K562 (cell line): ENCODE results near the gene DYRK4. TPM values are rescaled to one million over a fixed set of nuclear protein-coding genes. Genes with fewer than 3 reads are reported as not detected.

Experiments
- E2F3 ChIP-seq: fragments of 250-450 bp; sonication (Bioruptor Pico); IDR thresholded peaks from 2 replicates; pipeline ENCODE4 v1.4.0; 2020; ENCODE audit warnings: mild to moderate bottlenecking
- ELF2 ChIP-seq: fragments of 250-450 bp; sonication (Bioruptor Pico); IDR thresholded peaks from 2 replicates; pipeline ENCODE4 v1.5.0; 2021; ENCODE audit warnings: mild to moderate bottlenecking
- MIER1 ChIP-seq: fragments of 450-650 bp; IDR thresholded peaks from 2 replicates; pipeline ENCODE4 v1.6.1; 2016; ENCODE audit warnings: antibody characterized with exemption, mild to moderate bottlenecking, low read depth
- MXI1 ChIP-seq: IDR thresholded peaks from 2 replicates; pipeline ENCODE4 v1.6.1; 2011; ENCODE audit warnings: low read depth, mild to moderate bottlenecking, improper control_type of control experiment, low read length
- POLR2G ChIP-seq: fragments of 200-400 bp; formaldehyde crosslinking; IDR thresholded peaks from 2 replicates; pipeline ENCODE4 v1.6.1; 2017; ENCODE audit warnings: low read depth, mild to moderate bottlenecking, antibody characterized with exemption, low read length, moderate library complexity
- RBM22 ChIP-seq: fragments of 200-400 bp; formaldehyde crosslinking; IDR thresholded peaks from 2 replicates; pipeline ENCODE4 v1.6.1; 2018; ENCODE audit warnings: low read length, low read depth; ENCODE audit not compliant: poor library complexity, severe bottlenecking
- SMAD3 ChIP-seq: fragments of 450-650 bp; formaldehyde crosslinking; conservative IDR thresholded peaks from 2 replicates; pipeline ENCODE4 v1.4.0; 2020; ENCODE audit warnings: mild to moderate bottlenecking
- ZBTB40 ChIP-seq, 2 experiments: fragments of 450-650 bp in 1 of 2; sonication (generic) in 1 of 2; formaldehyde crosslinking in 1 of 2; IDR thresholded peaks; 2 replicates each; pipeline versions ENCODE4 v1.7.1 to v1.9.0; 2016 to 2022; ENCODE audit warnings: inconsistent platforms in 1 of 2, mild to moderate bottlenecking in 1 of 2, missing genetic modification reagents in 1 of 2
- ZNF146 ChIP-seq: IDR thresholded peaks from one replicate; pipeline ENCODE4 v1.6.1; 2018; ENCODE audit warnings: missing compliant biosample characterization; ENCODE audit not compliant: unreplicated experiment
- ZNF217 ChIP-seq: sonication (generic); formaldehyde crosslinking; IDR thresholded peaks from 2 replicates; pipeline ENCODE4 v1.8.0; 2022; ENCODE audit warnings: mild to moderate bottlenecking, missing genetic modification reagents
- ZNF395 ChIP-seq: fragments of 200-800 bp; sonication (Bioruptor generic); IDR thresholded peaks from 2 replicates; pipeline ENCODE4 v1.6.1; 2017; ENCODE audit warnings: missing genetic modification characterization, missing compliant biosample characterization
- ZNF589 ChIP-seq: fragments of 200-800 bp; sonication (Bioruptor generic); IDR thresholded peaks from 2 replicates; pipeline ENCODE4 v1.6.1; 2016; ENCODE audit warnings: low read depth, missing genetic modification characterization, missing compliant biosample characterization
- ZNF668 ChIP-seq: fragments of 250-450 bp; sonication (Bioruptor Pico); IDR thresholded peaks from 2 replicates; pipeline ENCODE4 v1.8.0; 2022; ENCODE audit warnings: mild to moderate bottlenecking, inconsistent platforms
- polyA plus RNA-seq, 8 experiments: library from polyadenylated mRNA; depleted of rRNA in 4 of 8; stranded (reverse) in 5 of 8; unstranded in 3 of 8; fragments of >200 nt; fragmentation: Nextera tagmentation in 2 of 8; fragmentation: Illumina TruSeq in 1 of 8; extraction: Ambion mirVana in 2 of 8; extraction: Trizol in 1 of 8; gene quantifications; 2 replicates each; pipeline versions ENCODE4 v1.2.1 to v1.2.3, GENCODE V29; 2011 to 2014; ENCODE audit warnings: inconsistent platforms in 1 of 8, missing spikeins in 1 of 8
- total RNA-seq, 7 experiments: library from RNA; depleted of rRNA in 6 of 7; stranded (reverse); fragments of >200 nt in 6 of 7; fragmentation: Illumina TruSeq in 2 of 7; extraction: Trizol in 2 of 7; gene quantifications; 2 replicates each; pipeline versions ENCODE4 v1.2.1 to v1.2.3, GENCODE V29; 2011 to 2021; ENCODE audit warnings: low replicate concordance in 1 of 7

Gene DYRK4
- total and polyA plus RNA-seq, 9 of the 15 experiments (the other 6 are each of a cell fraction or from before 2014, with no cell fraction given): 13.4 to 37.4 (median 22.2) TPM

GRCh38 chr12:4538207-4539160 lies 23.5 kb upstream of the DYRK4 start, which contains the start of gene RAD51AP1 (continued):
- no peak for TF ChIP-seq ZNF146 (CRISPR knock-in tag)
- TF ChIP-seq ZNF668 (CRISPR knock-in tag): no peak
- peak; percentile 60 for TF ChIP-seq POLR2G
- peak; percentile 48; the same call in 1 of the 2 replicates for TF ChIP-seq SMAD3
- no peak for TF ChIP-seq ZNF589 (CRISPR knock-in tag)
- peak; percentile 39; the same call in 1 of the 2 replicates for TF ChIP-seq MIER1
- no peak for TF ChIP-seq RBM22
- no peak for TF ChIP-seq ZNF217 (CRISPR knock-in tag)
- peak; percentile 89 for TF ChIP-seq ZNF395 (CRISPR knock-in tag)
- TF ChIP-seq ELF2: peak; percentile 79
- peak; percentile 96 for TF ChIP-seq ZBTB40 (IDR thresholded peaks at IDR 0.05)
- no peak for TF ChIP-seq ZBTB40 (CRISPR knock-in tag; IDR thresholded peaks at IDR 0.05)
- TF ChIP-seq E2F3 (CRISPR knock-in tag): peak; percentile 79
- peak; percentile 60; the same call in 1 of the 2 replicates for TF ChIP-seq MXI1
